Small intestine (tissue), 7 donors: Measurements from ENCODE around the gene MED12L. TPM values are rescaled to one million over a fixed set of nuclear protein-coding genes. Genes with fewer than 3 reads are reported as not detected.
"Not testable (repeated sequence)": the region's sequence is repeated elsewhere in the genome, so short reads cannot be mapped to it uniquely, and the experiment has no call there.

Experiments
- DNase-seq, 2 donors: peaks; one replicate each; pipeline versions ENCODE4 v3.0.0 to v3.0.0-alpha.2; 2013
- FAIRE-seq: peaks from 2 replicates; lab custom pipeline; 2012; peaks lifted over from hg19 to GRCh38; lab: Jason Lieb, UNC
- H3K27ac ChIP-seq, 3 donors: one replicate each; pipeline ENCODE4 v1.5.1; 2013; ENCODE audit warnings: low read length in 2 of 3, mild to moderate bottlenecking in 2 of 3, control low read depth in 1 of 3, inconsistent platforms in 1 of 3, low read depth in 1 of 3, moderate library complexity in 1 of 3
- H3K27me3 ChIP-seq, 3 donors: one replicate each; pipeline ENCODE4 v1.6.1; 2013; ENCODE audit warnings: low read length in 3 of 3, inconsistent platforms in 1 of 3; ENCODE audit not compliant: control insufficient read depth in 3 of 3, insufficient read depth in 3 of 3
- H3K36me3 ChIP-seq, 3 donors: one replicate each; pipeline ENCODE4 v1.6.1; 2013; ENCODE audit warnings: low read length in 3 of 3, inconsistent platforms in 1 of 3, low read depth in 1 of 3, mild to moderate bottlenecking in 1 of 3, moderate library complexity in 1 of 3; ENCODE audit not compliant: control insufficient read depth in 3 of 3, insufficient read depth in 2 of 3
- H3K4me1 ChIP-seq, 3 donors: one replicate each; pipeline ENCODE4 v1.6.1; 2013; ENCODE audit warnings: low read length in 2 of 3, inconsistent platforms in 1 of 3, low read depth in 1 of 3, mild to moderate bottlenecking in 1 of 3, moderate library complexity in 1 of 3; ENCODE audit not compliant: control insufficient read depth in 3 of 3, insufficient read depth in 2 of 3
- H3K4me3 ChIP-seq, 3 donors: one replicate each; pipeline ENCODE4 v1.5.1; 2013; ENCODE audit warnings: low read length in 3 of 3, control low read depth in 1 of 3, inconsistent platforms in 1 of 3, low read depth in 1 of 3, mild to moderate bottlenecking in 1 of 3, moderate library complexity in 1 of 3
- H3K9me3 ChIP-seq, 2 donors: one replicate each; pipeline ENCODE4 v1.6.1; 2013; ENCODE audit warnings: low read depth in 1 of 2, low read length in 1 of 2; ENCODE audit not compliant: control insufficient read depth in 2 of 2, insufficient read depth in 1 of 2
- WGBS, 3 donors: extraction: QIAGEN DNeasy Blood & Tissue Kit; methylation state at CpG; one replicate each; pipeline ENCODE4 v1.1.7; 2013; 5-methylcytosine and 5-hydroxymethylcytosine counted together
- polyA plus RNA-seq, 4 donors: library from polyadenylated mRNA; stranded (reverse) in 3 of 4; unstranded in 1 of 4; fragments of 200-250 nt in 3 of 4; fragments of 120-200 nt in 1 of 4; gene quantifications; one replicate each; pipeline versions ENCODE4 v1.2.1 to v1.2.3, GENCODE V29; 2013
- donor health status: healthy with polysubstance abuse.
- donor health status: control.
- donor health status: control.
- donor health status: Bipolar disorder and iron deficiency.
- donor health status: healthy.

MED12L gene
- polyA plus RNA-seq, 4 donors, result 0.16 to 2.4 (median 0.36) TPM

DNA sequence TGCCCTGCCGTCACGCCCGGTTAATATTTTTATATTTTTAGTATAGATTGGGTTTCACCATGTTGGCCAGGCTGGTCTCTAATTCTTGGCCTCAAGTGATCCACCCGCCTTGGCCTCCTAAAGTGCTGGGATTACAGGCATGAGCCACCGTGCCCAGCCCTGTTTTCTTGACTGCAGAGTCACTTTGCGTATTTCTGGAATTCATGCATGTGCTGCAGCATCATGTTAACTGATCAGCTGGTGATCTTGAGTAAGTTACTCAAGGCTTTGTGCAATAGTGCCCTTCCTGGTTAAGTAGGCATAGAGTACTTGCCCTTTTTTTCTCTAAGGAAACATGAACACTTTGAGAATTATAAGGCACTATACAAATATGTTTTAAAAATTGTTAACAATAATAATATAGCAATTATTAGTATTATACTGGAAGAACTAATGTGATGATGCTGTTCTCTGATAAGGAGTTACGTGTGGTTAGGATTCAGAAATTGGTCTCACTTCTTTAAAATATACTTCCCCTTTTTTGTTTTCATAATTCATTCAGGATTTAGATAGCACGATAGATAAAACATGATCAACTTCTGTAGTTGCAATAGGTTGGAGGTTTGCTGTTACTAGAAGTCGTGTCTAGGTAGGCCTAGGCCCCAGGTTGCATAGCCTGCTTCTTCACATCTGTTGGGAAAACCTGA, 83.9 kb downstream of the MED12L start:
- H3K4me3 ChIP-seq, result no peak overlapping the region
- DNase-seq (no peak), FAIRE-seq (no peak)
- H3K27me3 ChIP-seq, result no peaks in the 10 kb centered on the region
- H3K27ac ChIP-seq, result peak overlapping the region in 1 of 3 donors; percentile 20
- H3K36me3 ChIP-seq, result peaks cover 0 to 6% (median 0%) of the 10 kb centered on the region in 3 donors
- no peaks in the 10 kb centered on the region for H3K4me1 ChIP-seq
- 83 to 84% (median 83%) methylated on average over 9 of the region's 9 CpGs for WGBS, 3 donors
- no peaks in the 10 kb centered on the region for H3K9me3 ChIP-seq

DNA sequence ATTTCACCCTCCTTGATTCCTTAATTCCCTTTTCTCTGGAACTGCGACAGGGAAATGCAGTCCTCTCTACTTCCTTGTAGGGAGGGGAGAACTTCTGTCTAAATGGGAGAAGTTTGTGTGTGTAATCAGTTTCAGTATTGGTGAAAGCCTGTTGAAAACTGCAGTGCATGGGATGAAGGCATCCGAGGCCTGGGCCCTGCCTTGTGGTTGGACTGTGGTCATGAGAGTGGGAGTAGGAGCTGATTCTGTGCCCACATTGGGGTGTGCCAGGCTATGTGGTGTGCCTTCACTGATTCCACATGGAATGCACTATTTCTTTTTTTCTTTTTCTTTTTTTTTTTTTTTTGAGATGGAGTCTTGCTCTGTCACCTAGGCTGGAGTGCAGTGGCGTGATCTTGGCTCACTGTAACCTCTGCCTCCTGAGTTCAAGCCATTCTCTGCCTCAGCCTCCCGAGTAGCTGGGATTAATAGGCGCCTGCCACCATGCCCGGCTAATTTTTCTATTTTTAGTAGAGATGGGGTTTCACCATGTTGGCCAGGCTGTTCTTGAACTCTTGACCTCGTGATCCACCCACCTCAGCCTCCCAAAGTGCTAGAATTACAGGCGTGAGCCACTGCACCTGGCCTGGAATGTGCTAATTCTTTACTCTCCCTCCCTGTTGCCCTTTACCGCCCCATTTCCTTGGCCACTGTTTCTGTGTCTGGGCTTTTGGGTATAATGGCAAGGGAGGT, 84.7 kb downstream of the MED12L start:
- peak overlapping the region in 2 of 3 donors; percentile 30 to 68 for H3K27ac ChIP-seq
- not testable (repeated sequence) for DNase-seq, H3K4me1 ChIP-seq, FAIRE-seq, H3K4me3 ChIP-seq, H3K27me3 ChIP-seq, H3K9me3 ChIP-seq, H3K36me3 ChIP-seq
- 70 to 75% (median 73%) methylated on average over 9 of the region's 9 CpGs for WGBS, 3 donors

DNA sequence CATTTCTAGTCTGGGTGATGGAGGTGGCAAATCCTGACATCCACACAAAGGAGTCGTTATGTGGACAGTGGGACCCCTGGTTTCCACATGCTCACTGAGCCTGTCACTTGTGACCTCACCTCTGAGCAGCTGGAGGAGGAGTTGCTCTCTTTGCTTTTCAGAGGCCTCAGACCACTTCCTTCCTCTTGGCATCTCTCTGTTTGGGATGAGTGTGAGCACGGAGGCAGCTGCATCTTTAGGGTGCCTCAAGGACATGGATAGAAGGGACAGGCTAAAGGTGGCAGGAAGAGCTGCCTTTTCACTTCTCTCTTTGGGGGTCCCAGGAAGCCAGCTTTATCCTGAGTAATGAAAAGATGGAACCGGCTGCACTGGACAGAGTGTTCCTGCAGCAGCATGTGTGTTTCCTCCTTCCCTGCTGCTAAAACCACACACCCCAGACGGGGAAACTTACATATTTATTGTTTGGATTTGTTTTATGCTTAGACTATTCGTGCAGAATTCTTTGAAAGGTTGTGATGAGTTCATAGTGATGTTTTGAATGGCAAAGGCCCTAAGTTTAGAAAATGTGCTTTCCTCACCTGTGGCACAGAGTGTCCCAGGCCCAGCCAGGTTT, 85.8 kb downstream of the MED12L start:
- 44 to 76% (median 58%) methylated on average over 5 of the region's 5 CpGs for WGBS, 3 donors
- H3K27ac ChIP-seq, result peak overlapping the region in 1 of 3 donors; percentile 68
- DNase-seq (peak in 1 of 2 donors; percentile 38), FAIRE-seq (no peak)
- H3K4me1 ChIP-seq, result no peaks in the 10 kb centered on the region
- no peaks in the 10 kb centered on the region for H3K9me3 ChIP-seq
- no peaks in the 10 kb centered on the region for H3K27me3 ChIP-seq
- peaks cover 0 to 6% (median 0%) of the 10 kb centered on the region in 3 donors for H3K36me3 ChIP-seq
- no peak overlapping the region for H3K4me3 ChIP-seq

DNA sequence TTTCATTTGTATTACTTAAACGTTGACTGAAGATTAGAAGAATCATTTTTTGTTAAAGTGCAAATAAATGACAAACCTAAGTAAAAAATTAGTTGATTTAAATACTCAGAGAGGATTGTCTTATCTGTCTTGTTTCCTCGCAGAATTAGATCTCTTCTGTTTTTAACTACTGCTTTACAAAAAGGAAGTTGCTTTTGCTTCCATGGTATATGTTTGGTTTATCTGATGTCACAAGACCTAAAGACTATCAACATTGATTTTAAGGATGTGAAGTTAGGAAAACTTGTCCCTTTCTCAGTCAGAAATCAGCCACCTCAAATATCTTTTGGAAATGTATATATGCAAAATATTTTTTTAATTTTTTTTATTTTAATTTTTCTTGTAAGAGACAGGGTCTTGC, 88.9 kb downstream of the MED12L start:
- H3K27ac ChIP-seq, result no peak overlapping the region
- DNase-seq (no peak), FAIRE-seq (no peak)
- H3K9me3 ChIP-seq, result no peaks in the 10 kb centered on the region
- H3K4me1 ChIP-seq, result peaks cover 0 to 3% (median 0%) of the 10 kb centered on the region in 3 donors
- no peak overlapping the region for H3K4me3 ChIP-seq
- peaks cover 0 to 6% (median 0%) of the 10 kb centered on the region in 3 donors for H3K36me3 ChIP-seq
- no peaks in the 10 kb centered on the region for H3K27me3 ChIP-seq
- 69 to 73% (median 73%) methylated on average over 2 of the region's 2 CpGs for WGBS, 3 donors

DNA sequence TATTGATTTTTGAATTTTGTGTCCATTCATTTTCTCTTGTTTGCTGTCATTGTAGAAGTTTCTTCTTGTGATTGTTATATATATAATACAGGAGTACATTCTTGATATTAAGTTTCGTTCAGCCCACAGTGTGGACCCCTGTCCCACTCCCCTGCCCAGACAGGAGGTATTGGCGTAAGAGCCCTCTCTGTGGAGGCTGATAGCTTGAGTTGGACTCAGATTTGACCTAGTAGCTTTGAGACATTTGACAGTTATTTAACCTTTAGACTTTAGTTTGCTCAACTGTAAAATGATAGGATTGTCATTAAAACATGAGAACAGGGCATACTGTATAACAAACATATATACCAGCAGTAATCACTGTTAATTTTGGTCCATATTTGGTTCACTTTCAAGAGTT, 90.5 kb downstream of the MED12L start:
- no peak for FAIRE-seq
- WGBS, 3 donors, result 89 to 92% (median 90%) methylated on average over 2 of the region's 2 CpGs

DNA sequence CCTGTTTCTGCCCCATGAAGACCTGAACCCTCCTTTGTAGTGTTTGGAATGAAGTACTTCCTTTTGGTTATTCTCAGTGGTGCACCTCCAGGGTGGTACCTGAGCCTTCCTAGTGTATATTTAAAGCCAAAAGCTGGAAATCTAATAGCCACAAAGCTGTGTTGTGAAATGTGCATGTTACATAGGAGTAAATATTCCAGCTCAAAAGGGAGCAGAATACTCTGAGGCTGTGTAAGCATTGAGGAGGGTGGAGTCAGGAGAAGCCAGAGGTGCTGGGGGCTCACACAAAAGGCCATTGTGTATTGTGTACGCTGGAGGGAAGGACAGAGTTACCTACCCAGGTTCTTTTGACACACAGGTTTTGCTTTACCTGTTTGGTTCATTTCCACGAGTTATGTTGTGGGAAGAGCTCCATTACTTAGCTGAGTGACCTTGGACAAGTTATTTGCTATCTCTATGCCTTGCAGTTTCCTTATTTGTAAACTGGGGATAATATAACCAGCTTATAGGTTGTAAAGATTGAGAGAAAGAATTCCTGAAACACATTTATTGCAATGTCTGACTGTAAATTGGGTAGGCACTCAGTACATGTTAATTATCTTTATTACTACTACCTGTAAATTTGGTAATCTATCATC, 92.9 kb downstream of the MED12L start:
- peak; percentile 21 to 53 for DNase-seq
- 20 to 60% (median 41%) methylated on average over 2 of the region's 2 CpGs for WGBS, 3 donors
- Histone ChIP-seq H3K27ac (peak overlapping the region in 1 of 3 donors; percentile 34), H3K36me3 (no peaks in the 10 kb centered on the region), H3K4me1 (peaks cover 0 to 3% (median 0%) of the 10 kb centered on the region in 3 donors), H3K27me3 (no peaks in the 10 kb centered on the region), H3K4me3 (no peak overlapping the region), H3K9me3 (no peaks in the 10 kb centered on the region)
- no peak for FAIRE-seq

More for the DNA sequence above, 90.5 kb downstream of the MED12L start:
- H3K27me3 ChIP-seq, result no peaks in the 10 kb centered on the region
- no peak overlapping the region for H3K27ac ChIP-seq
- no peak overlapping the region for H3K4me3 ChIP-seq
- no peak for DNase-seq
- peaks cover 0 to 6% (median 0%) of the 10 kb centered on the region in 3 donors for H3K36me3 ChIP-seq
- no peaks in the 10 kb centered on the region for H3K9me3 ChIP-seq
- peaks cover 0 to 3% (median 0%) of the 10 kb centered on the region in 3 donors for H3K4me1 ChIP-seq

DNA sequence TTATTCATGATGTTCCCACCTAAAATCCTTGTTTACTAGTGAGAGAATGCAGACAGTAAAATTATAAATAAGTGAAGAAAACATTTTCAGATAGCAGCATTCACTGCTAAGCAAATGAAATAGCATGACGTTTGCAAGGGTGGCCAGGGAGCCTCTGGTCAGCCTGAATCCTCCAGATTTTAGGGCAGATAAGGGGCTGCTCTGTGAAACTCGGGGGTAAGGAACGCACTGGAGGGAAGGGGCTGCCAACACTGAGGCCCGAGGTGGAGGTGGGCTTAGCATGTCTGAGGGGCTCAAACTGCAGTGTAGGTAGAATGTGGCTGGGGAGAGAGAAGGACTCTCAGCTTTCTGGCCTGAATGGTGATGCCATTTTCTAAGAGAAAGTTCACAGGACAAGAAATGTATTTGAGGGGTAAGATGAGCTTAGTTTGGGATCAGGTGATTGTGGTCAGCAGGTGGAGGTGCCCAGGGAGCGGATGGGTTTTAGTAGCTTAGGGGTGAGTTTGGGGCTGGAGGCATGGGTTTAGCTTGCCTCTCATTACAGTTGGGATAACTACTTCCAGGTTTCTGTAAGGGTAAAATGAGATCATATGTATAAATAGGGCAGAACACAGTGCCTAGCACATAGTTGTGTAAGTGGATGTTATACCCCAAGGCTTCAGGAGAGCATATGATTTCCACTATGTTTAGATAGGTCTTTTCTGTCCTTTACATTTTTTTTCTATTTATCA, 97.0 kb downstream of the MED12L start:
- FAIRE-seq (no peak), DNase-seq (no peak)
- WGBS, 3 donors, result 80 to 84% (median 81%) methylated on average over 5 of the region's 5 CpGs
- Histone ChIP-seq H3K27ac (no peak overlapping the region), H3K4me3 (no peak overlapping the region), H3K4me1 (peaks cover 0 to 3% (median 0%) of the 10 kb centered on the region in 3 donors), H3K9me3 (no peaks in the 10 kb centered on the region), H3K27me3 (no peaks in the 10 kb centered on the region), H3K36me3 (no peaks in the 10 kb centered on the region)
